ENCODE data around the gene COBL. TPM values are rescaled to one million over a fixed set of nuclear protein-coding genes. Genes with fewer than 3 reads are reported as not detected.
A peak's percentile ranks its signal among the peaks of the same experiment; 100 is the strongest.

Gene COBL
- total RNA-seq, 1 experiment from 2014 or later: 51.4 TPM

DNA sequence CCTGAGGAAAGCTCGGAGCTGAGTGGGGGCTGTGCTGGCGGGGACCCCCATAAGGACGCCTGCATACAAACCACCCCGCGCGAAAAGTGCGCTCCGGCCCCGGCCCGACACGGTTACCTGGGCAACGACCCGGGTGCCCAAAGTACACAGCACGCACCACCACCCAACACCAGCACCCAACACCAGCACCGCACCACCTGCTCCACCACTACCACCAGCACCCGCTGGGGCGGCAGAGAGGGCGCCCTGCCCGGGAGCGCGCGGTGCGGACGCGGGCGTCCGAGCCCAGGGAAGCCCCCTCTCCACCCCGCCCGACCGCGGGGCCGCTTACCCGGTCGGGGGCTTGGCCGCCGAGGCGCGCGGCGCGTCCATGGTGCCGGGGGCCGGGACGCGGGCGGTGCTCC is 345 bp downstream of the COBL start:
- H3K27ac ChIP-seq: peak overlapping the region; percentile 86
- ChIA-PET CTCF (no interaction called here), POLR2A (ENCODE audit: unreplicated experiment) (interaction anchor here (0.8 kb wide), 1 partner anchor 27 kb away, joined by 3 read pairs; no protein-coding TSS in a partner anchor)
- H3K4me3 ChIP-seq: peak overlapping the region; percentile 71
- H3K9me2 ChIP-seq (ENCODE audit: insufficient read depth): no peaks in the 10 kb centered on the region
- H3K4me2 ChIP-seq: peak overlapping the region; percentile 92
- no peaks in the 10 kb centered on the region for H3K27me3 ChIP-seq (ENCODE audit: insufficient read depth, low read depth)
- DNase-seq: peak; percentile 62 to 74
- intact Hi-C loops (cut with micrococcal nuclease; ENCODE audit: unreplicated experiment): loop anchor here (10.0 kb wide), 1 partner anchor 781 kb away; no protein-coding TSS in a partner anchor
- peaks cover 34% of the 10 kb centered on the region for H3F3A ChIP-seq (ENCODE audit: insufficient read depth, low read depth)
- peaks cover 34% of the 10 kb centered on the region for H3K4me1 ChIP-seq (replicated peaks; ENCODE audit: insufficient read depth)
- H3K79me2 ChIP-seq (ENCODE audit: low read depth): peaks cover 47% of the 10 kb centered on the region
- TSS peak; percentile 28 for BruUV-seq (replicated peaks)
- H4K20me1 ChIP-seq (ENCODE audit: insufficient read depth): no peaks in the 10 kb centered on the region
- no peaks in the 10 kb centered on the region for H3K36me3 ChIP-seq (ENCODE audit: low read depth)
- TF ChIP-seq EZH2 (IDR thresholded peaks at IDR 0.05; ENCODE audit: low read depth): no peak
- TF ChIP-seq, protein P1, sequence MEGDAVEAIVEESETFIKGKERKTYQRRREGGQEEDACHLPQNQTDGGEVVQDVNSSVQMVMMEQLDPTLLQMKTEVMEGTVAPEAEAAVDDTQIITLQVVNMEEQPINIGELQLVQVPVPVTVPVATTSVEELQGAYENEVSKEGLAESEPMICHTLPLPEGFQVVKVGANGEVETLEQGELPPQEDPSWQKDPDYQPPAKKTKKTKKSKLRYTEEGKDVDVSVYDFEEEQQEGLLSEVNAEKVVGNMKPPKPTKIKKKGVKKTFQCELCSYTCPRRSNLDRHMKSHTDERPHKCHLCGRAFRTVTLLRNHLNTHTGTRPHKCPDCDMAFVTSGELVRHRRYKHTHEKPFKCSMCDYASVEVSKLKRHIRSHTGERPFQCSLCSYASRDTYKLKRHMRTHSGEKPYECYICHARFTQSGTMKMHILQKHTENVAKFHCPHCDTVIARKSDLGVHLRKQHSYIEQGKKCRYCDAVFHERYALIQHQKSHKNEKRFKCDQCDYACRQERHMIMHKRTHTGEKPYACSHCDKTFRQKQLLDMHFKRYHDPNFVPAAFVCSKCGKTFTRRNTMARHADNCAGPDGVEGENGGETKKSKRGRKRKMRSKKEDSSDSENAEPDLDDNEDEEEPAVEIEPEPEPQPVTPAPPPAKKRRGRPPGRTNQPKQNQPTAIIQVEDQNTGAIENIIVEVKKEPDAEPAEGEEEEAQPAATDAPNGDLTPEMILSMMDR (conservative IDR thresholded peaks at IDR 0.05): no peak; the same call in 1 of the 2 replicates
- no peaks in the 10 kb centered on the region for H3K9me3 ChIP-seq (ENCODE audit: insufficient read depth, low read depth)
- H2AFZ ChIP-seq: peak overlapping the region; percentile 85

DNA sequence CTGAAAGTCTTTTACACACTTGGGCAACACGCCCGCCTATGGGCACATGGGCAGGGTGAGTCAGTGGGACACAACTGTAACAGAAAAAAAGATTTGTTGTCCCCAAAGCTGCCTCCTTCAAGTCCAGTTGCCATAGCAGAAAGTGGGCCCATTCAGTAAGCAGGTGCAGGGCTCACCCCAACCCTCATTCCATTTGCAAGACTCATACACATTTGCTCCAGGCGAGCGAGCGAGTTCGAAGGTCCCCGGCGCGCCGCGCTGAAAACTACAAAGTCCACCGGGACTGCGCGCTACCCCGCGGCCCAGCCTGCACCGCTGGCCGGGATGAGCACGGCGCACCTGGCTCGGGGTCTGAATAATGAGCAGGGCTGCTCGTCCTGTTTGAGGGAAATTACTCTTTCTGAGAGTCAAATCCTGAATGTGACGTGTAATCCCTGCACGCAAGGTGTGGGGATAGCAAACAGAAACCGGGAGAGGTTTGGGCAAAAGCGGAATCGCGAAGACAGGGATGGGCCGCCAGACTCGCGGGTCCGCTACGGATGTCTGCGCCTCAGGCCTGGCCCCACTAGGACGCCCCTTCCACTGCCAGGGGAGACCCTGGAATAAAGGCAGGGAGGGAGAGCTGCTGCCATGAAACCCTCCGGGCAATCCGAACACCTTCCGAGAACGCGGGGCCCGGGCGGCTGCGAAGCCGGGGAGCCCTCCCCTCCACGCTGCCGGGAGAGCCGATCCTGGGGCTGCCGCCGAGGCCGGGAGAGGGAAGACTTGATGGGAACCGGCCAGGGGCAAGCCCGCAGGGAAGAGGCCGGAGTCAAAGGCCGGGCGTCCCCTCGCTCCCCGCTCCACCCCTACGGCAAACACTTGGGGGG is 982 bp downstream of the COBL start:
- Histone ChIP-seq H3K4me3 (peak overlapping the region; percentile 71), H3K27ac (peak overlapping the region; percentile 86), H3K79me2 (ENCODE audit: low read depth) (peaks cover 52% of the 10 kb centered on the region), H3K4me2 (peak overlapping the region; percentile 92), H3K9me3 (ENCODE audit: insufficient read depth, low read depth) (no peaks in the 10 kb centered on the region), H3F3A (ENCODE audit: insufficient read depth, low read depth) (peaks cover 34% of the 10 kb centered on the region), H3K9me2 (ENCODE audit: insufficient read depth) (no peaks in the 10 kb centered on the region), H3K4me1 (replicated peaks; ENCODE audit: insufficient read depth) (peaks cover 34% of the 10 kb centered on the region), H3K27me3 (ENCODE audit: insufficient read depth, low read depth) (no peaks in the 10 kb centered on the region), H4K20me1 (ENCODE audit: insufficient read depth) (no peaks in the 10 kb centered on the region), H2AFZ (peak overlapping the region; percentile 85), H3K36me3 (ENCODE audit: low read depth) (no peaks in the 10 kb centered on the region)
- ChIA-PET CTCF (interaction anchor here (1.0 to 1.3 kb wide), 2 partner anchors 12 to 153 kb away, joined by 3 to 5 read pairs; no protein-coding TSS in a partner anchor), POLR2A (ENCODE audit: unreplicated experiment) (interaction anchor here (0.6 to 0.8 kb wide), 3 partner anchors 26 to 47 kb away, joined by 3 to 6 read pairs (median 3); no protein-coding TSS in a partner anchor)
- no peak for TF ChIP-seq EZH2 (IDR thresholded peaks at IDR 0.05; ENCODE audit: low read depth)
- TF ChIP-seq, protein P1 (conservative IDR thresholded peaks at IDR 0.05): no peak
- DNase-seq: peak; percentile 92 to 98
- BruUV-seq (replicated peaks): TSS peak; percentile 64
- intact Hi-C loops (cut with micrococcal nuclease; ENCODE audit: unreplicated experiment): loop anchor here (1.0 to 10.0 kb wide), 5 partner anchors 25 to 781 kb away; no protein-coding TSS in a partner anchor

DNA sequence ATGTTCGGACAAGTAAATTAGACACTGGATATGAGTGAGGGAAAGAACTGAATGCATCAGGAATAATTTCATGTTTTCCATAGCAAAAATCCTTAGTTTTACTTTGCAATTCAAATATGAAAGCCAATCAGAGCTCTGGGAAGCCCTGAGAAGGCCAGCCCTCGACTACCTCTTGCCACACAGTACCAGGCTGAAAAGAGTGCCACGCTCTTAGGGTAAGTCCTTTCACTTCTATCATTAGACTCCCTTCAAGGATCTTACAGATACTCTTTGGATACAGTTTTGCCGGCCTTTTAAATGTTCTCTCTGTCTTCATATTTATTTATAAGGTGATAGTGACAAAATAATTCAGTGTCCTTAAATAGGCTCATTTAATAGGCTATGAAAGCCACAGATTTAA is 1.9 kb downstream of the COBL start:
- TF ChIP-seq, protein P1 (conservative IDR thresholded peaks at IDR 0.05): no peak
- no peak for TF ChIP-seq EZH2 (IDR thresholded peaks at IDR 0.05; ENCODE audit: low read depth)
- no peaks in the 10 kb centered on the region for H3K9me2 ChIP-seq (ENCODE audit: insufficient read depth)
- no peaks in the 10 kb centered on the region for H3K9me3 ChIP-seq (ENCODE audit: insufficient read depth, low read depth)
- peak overlapping the region; percentile 71 for H3K4me3 ChIP-seq
- no peaks in the 10 kb centered on the region for H3K27me3 ChIP-seq (ENCODE audit: insufficient read depth, low read depth)
- H3K27ac ChIP-seq: peak overlapping the region; percentile 86
- no TSS peak for BruUV-seq (replicated peaks)
- H3K4me1 ChIP-seq (replicated peaks; ENCODE audit: insufficient read depth): peaks cover 34% of the 10 kb centered on the region
- peaks cover 34% of the 10 kb centered on the region for H3F3A ChIP-seq (ENCODE audit: insufficient read depth, low read depth)
- H3K4me2 ChIP-seq: peak overlapping the region; percentile 92
- peak; percentile 45 to 67 for DNase-seq
- no peaks in the 10 kb centered on the region for H4K20me1 ChIP-seq (ENCODE audit: insufficient read depth)
- peak overlapping the region; percentile 85 for H2AFZ ChIP-seq
- ChIA-PET POLR2A (ENCODE audit: unreplicated experiment) (interaction anchor here (0.6 to 0.7 kb wide), 4 partner anchors 25 to 86 kb away, joined by 3 to 7 read pairs (median 4); no protein-coding TSS in a partner anchor), CTCF (interaction anchor here (1.0 to 1.3 kb wide), 2 partner anchors 11 to 152 kb away, joined by 3 to 5 read pairs; no protein-coding TSS in a partner anchor)
- H3K79me2 ChIP-seq (ENCODE audit: low read depth): peaks cover 57% of the 10 kb centered on the region
- no peaks in the 10 kb centered on the region for H3K36me3 ChIP-seq (ENCODE audit: low read depth)
- intact Hi-C loops (cut with micrococcal nuclease; ENCODE audit: unreplicated experiment): loop anchor here (1.0 to 10.0 kb wide), 5 partner anchors 26 to 780 kb away; no protein-coding TSS in a partner anchor
